CMK (cell line): ENCODE results near the gene EVI5L.

ENCODE experiments used
- DNase-seq: peaks from one replicate; pipeline ENCODE4 v3.0.0-alpha.2; 2010; ENCODE audit warnings: low read depth

The EVI5L gene

GRCh38 chr19:7912697-7913564, 82.9 kb downstream of the EVI5L start:
- DNase-seq = no peak

GRCh38 chr19:7913652-7914051, 83.6 kb downstream of the EVI5L start:
- DNase-seq = no peak

- no peak for DNase-seq
Observed at GRCh38 chr19:7914099-7914498, 84.1 kb downstream of the EVI5L start.
